Subcutaneous adipose tissue (tissue), 4 donors: ENCODE data around the gene PFN2. TPM values are rescaled to one million over a fixed set of nuclear protein-coding genes. Genes with fewer than 3 reads are reported as not detected.

Experiments
- CTCF ChIP-seq: fragments of 450-650 bp; IDR thresholded peaks from one replicate; pipeline ENCODE4 v1.5.1; 2016; ENCODE audit warnings: low read depth, mild to moderate bottlenecking, control low read depth, antibody characterized with exemption, moderate library complexity
- total RNA-seq, 4 donors: library from RNA; depleted of rRNA; stranded (reverse); fragments of >200 nt; gene quantifications; one replicate each; pipeline ENCODE4 v1.1.0, GENCODE V29; 2016

Gene PFN2
- total RNA-seq, 4 donors from 2014 or later = 23.7 to 40.8 (median 30.6) TPM

DNA sequence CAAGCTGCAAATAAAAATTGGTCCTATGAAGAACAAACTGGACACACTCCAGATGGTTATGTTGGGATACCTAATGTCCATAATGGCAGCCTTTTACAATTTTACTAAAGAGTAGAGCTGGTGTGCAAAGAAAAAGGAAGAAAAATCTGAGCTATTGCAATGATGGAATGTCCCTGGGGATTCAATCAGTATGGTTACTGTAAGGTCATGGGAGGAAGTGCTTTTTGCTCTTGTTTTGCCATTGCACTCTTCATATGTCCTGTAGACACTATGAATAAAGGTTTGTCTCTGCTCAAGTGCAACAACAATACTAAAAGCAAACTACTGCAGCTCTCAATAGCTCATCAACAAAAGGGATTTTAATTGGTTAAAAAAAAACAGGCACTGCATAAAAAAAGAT, 5.4 kb downstream of the PFN2 start:
- TF ChIP-seq CTCF = no peak

DNA sequence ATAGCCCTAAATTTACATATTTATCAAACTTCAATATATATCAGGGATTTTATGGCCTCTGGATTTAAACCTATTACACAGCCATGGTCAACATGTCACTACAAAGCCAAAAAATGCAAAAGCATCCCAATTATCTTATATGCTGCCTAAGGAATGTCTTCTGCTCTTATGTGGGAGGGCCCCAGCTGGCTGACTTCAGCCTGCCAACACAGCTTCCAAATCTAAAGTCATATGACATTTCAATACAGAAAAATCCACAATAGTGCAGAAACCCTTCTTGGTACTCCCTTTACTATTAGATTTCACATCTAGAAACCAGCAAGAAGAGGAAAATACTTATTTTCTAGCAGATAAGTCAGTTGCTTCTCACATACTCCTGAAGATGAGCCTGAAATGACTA, 6.4 kb downstream of the PFN2 start:
- TF ChIP-seq CTCF = no peak

- TF ChIP-seq CTCF = no peak
Measured at GRCh38 chr3:149963485-149963884, 7.2 kb downstream of the PFN2 start.

DNA sequence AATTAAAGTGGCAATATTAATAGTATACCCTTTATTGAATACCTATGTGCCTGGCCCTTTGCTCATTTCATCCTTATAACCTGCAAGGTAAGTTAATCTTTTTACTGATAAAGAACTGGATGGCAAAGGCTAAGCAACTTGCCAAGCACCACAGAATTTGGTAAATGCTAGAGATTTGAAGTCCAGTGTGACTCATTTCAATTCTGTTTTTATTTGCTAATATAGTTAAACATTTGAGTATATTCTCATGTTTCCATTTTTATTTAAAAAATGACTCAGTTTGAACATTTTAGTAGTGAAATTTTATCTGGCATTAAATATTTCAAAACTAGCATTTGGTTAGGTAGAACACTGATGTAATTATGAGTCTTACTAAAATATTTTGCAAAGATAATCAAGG, 11.3 kb downstream of the PFN2 start:
- TF ChIP-seq CTCF = no peak

DNA sequence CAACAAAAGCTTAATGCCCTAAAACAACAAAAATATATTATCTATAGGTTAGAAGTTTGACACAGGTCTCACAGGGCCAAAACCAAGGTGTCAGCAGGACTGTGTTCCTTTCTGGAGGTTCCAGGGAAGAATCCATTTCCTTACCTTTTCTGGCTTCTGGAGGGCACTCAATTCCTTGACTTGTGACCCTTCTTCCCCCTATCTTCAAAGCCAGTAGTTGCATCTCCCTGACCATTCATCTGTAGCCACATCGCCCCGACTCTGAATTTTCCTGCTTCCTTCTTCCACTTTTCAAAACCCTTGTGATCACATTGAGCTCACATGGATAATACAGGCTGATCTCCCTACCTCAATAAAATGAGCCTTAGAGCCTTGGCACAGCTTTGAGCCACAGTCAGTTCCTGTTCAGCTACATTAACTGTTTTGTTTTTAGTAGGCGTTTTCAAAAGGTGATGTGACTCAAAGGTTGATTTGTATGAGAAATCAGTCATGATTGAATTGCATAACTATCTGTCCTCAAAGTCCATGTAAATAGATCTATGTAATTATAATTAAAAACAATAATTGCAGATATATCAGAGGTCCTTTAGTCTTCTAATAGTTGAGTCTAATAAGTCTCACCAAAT, 12.4 kb downstream of the PFN2 start:
- no peak for TF ChIP-seq CTCF

GRCh38 chr3:149957361-149958125, 13.2 kb downstream of the PFN2 start:
- TF ChIP-seq CTCF = no peak

DNA sequence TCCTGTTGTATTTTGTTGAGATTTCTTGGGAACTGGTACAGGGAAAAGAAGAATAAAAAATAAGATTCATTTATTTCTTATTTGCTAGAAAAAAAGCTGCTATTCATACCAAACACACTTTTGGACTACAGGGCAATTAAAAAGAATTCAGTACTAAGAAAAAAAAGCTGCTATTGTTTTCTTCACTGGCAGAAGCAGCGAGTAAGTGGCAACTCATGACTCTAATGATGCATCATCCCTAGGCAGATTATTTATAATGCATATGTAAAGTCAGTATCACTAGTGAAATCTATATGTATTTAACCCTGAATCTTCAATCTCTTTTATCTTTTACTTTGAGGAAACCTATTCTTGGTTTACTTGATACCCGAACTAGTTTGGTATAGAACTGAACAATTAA, 15.2 kb downstream of the PFN2 start:
- no peak for TF ChIP-seq CTCF
